Measurements from ENCODE around the gene FOXL3.
"Not testable (repeated sequence)": the region's sequence is repeated elsewhere in the genome, so short reads cannot be mapped to it uniquely, and the experiment has no call there.

The FOXL3 gene

DNA sequence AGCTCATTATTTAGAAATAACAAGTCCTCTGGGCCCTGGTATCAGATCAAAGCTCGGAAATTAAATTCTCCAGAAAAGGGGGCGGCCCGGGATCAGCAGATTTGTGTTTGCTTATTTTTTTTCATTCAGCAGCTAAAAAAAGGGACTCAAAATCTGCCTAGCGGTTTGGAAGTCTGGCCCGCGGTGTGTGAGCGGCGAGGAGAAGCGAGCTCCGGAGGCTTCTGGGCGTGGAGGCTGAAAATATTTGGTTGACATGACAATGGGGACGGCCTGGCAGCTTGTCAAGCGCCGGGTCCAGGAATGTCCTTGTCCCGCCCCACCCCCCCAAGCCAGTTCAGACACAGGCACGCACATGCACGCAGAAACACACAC is 43.4 kb downstream of the FOXL3 start:
- Histone ChIP-seq H3K4me1 (ENCODE audit: control insufficient read depth, low read depth, low read length) (no peaks in the 10 kb centered on the region), H2BK5ac (ENCODE audit: low read length) (no peak overlapping the region), H3K4me3 (ENCODE audit: low read length) (no peak overlapping the region), H3K56ac (ENCODE audit: low read length) (no peak overlapping the region), H3K79me2 (ENCODE audit: control insufficient read depth, insufficient read depth, low read length) (no peaks in the 10 kb centered on the region), H3K27me3 (ENCODE audit: insufficient read depth, low read length, poor library complexity) (no peaks in the 10 kb centered on the region), H3K36me3 (ENCODE audit: control insufficient read depth, insufficient read depth, low read length) (no peaks in the 10 kb centered on the region), H4K5ac (ENCODE audit: low read length) (no peak overlapping the region), H3K79me1 (ENCODE audit: low read length) (no peaks in the 10 kb centered on the region), H2BK120ac (ENCODE audit: low read depth, low read length) (no peak overlapping the region), H3K9ac (ENCODE audit: low read length) (no peak overlapping the region), H3K27ac (ENCODE audit: low read depth, low read length) (no peak overlapping the region), H3K18ac (ENCODE audit: low read length) (no peak overlapping the region), H3K4ac (ENCODE audit: low read depth, low read length) (no peak overlapping the region), H2BK15ac (replicated peaks; ENCODE audit: low read depth) (no peak overlapping the region), H3K4me2 (ENCODE audit: low read length) (no peak overlapping the region), H3K23ac (ENCODE audit: low read length) (no peak overlapping the region), H4K8ac (ENCODE audit: low read depth, low read length) (no peak overlapping the region), H2AK5ac (ENCODE audit: low read length) (no peak overlapping the region)
- no CpG with 5 or more reads among the region's 17 CpGs for WGBS (ENCODE audit: extremely low coverage, insufficient coverage, low lambda C conversion rate)
- DNase-seq = no peak

DNA sequence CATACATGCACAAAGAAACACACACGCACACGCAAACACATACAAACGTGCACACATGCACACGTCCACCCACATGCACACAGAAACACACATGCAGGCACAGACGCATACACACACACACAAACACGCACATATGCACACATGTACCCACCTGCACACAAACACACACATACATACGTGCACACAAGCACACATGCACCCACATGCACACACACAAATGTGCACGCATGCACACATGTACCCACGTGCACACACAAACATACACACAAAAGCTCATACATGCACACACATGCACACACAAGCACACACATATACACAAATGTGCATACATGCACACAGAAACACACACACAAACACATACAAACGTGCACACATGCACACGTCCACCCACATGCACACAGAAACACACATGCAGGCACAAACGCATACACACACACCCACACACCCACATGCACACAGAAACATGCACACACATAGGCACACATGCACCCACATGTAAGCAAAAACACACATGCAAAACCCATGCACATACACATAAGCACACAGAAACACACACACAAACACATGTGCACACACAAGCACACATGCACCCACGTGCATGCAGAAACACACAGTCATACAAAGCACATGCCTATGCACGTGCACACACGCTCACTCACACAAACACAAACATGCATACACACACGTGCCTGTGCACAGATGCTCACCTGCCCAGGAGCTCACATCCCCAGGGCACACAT is 44.8 kb downstream of the FOXL3 start:
- WGBS (ENCODE audit: extremely low coverage, insufficient coverage, low lambda C conversion rate) = no CpG with 5 or more reads among the region's 16 CpGs
- Histone ChIP-seq H3K27me3 (ENCODE audit: insufficient read depth, low read length, poor library complexity) (no peaks in the 10 kb centered on the region), H2BK15ac (replicated peaks; ENCODE audit: low read depth) (no peak overlapping the region), H2BK5ac (ENCODE audit: low read length) (no peak overlapping the region), H3K27ac (ENCODE audit: low read depth, low read length) (no peak overlapping the region), H2AK5ac (ENCODE audit: low read length) (no peak overlapping the region), H3K9ac (ENCODE audit: low read length) (no peak overlapping the region), H3K23ac (ENCODE audit: low read length) (no peak overlapping the region), H3K79me2 (ENCODE audit: control insufficient read depth, insufficient read depth, low read length) (no peaks in the 10 kb centered on the region), H4K8ac (ENCODE audit: low read depth, low read length) (no peak overlapping the region), H3K4me1 (ENCODE audit: control insufficient read depth, low read depth, low read length) (no peaks in the 10 kb centered on the region), H3K18ac (ENCODE audit: low read length) (no peak overlapping the region), H3K56ac (ENCODE audit: low read length) (no peak overlapping the region), H3K36me3 (ENCODE audit: control insufficient read depth, insufficient read depth, low read length) (no peaks in the 10 kb centered on the region), H3K4me2 (ENCODE audit: low read length) (no peak overlapping the region), H3K4me3 (ENCODE audit: low read length) (no peak overlapping the region), H4K5ac (ENCODE audit: low read length) (no peak overlapping the region), H2BK120ac (ENCODE audit: low read depth, low read length) (no peak overlapping the region), H3K4ac (ENCODE audit: low read depth, low read length) (no peak overlapping the region), H3K79me1 (ENCODE audit: low read length) (no peaks in the 10 kb centered on the region)
- DNase-seq = no peak

DNA sequence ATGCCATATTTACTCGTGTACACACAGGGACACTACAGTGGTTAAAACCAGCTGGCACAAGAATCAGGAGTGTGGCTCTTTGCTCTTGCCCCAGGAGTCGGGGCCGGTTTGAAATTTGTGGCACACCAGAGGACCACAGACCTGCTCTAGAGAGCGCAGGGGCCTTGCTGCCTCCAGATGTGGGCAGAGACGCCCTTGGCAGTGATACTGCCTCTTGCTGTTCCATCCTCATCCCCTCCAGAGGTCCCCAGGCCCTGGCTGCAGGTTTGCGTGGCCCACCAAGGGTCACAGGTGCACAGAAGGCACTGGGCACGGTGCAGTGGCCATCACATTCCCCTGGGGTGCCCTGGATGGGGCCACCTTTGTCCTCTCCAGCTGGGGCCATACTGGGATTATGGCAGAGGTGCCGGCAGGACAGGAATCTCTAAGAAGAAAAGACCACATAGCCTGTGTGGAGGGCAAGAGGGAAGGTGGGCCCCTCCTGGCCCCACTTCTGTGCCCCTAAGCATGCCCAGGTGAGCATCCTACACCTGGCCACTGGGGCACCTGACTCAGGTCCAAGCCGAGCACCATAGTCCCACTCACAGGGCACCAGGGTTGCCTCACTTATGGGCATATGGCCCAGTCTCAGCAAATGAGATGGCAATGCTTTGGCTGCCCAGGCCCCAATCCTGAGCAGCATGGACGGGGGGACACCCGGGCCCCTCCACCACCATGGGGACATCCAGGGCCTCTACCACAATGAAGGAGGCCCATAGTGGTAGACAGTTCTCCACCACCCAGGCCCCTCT is 45.6 kb downstream of the FOXL3 start:
- no peak overlapping the region for H3K9ac ChIP-seq (ENCODE audit: low read length)
- H3K27ac ChIP-seq (ENCODE audit: low read depth, low read length) = no peak overlapping the region
- H2AK5ac ChIP-seq (ENCODE audit: low read length) = no peak overlapping the region
- no peaks in the 10 kb centered on the region for H3K4me1 ChIP-seq (ENCODE audit: control insufficient read depth, low read depth, low read length)
- H3K56ac ChIP-seq (ENCODE audit: low read length) = no peak overlapping the region
- H4K5ac ChIP-seq (ENCODE audit: low read length) = no peak overlapping the region
- H3K4ac ChIP-seq (ENCODE audit: low read depth, low read length) = no peak overlapping the region
- no peaks in the 10 kb centered on the region for H3K79me1 ChIP-seq (ENCODE audit: low read length)
- H2BK15ac ChIP-seq (replicated peaks; ENCODE audit: low read depth) = no peak overlapping the region
- no peak overlapping the region for H2BK5ac ChIP-seq (ENCODE audit: low read length)
- H3K23ac ChIP-seq (ENCODE audit: low read length) = no peak overlapping the region
- no peak for DNase-seq
- no peak overlapping the region for H2BK120ac ChIP-seq (ENCODE audit: low read depth, low read length)
- no peak overlapping the region for H3K18ac ChIP-seq (ENCODE audit: low read length)
- no peaks in the 10 kb centered on the region for H3K27me3 ChIP-seq (ENCODE audit: insufficient read depth, low read length, poor library complexity)
- H3K79me2 ChIP-seq (ENCODE audit: control insufficient read depth, insufficient read depth, low read length) = no peaks in the 10 kb centered on the region
- no peak overlapping the region for H4K8ac ChIP-seq (ENCODE audit: low read depth, low read length)
- H3K4me3 ChIP-seq (ENCODE audit: low read length) = no peak overlapping the region
- WGBS (ENCODE audit: extremely low coverage, insufficient coverage, low lambda C conversion rate) = no CpG with 5 or more reads among the region's 11 CpGs
- no peaks in the 10 kb centered on the region for H3K36me3 ChIP-seq (ENCODE audit: control insufficient read depth, insufficient read depth, low read length)
- no peak overlapping the region for H3K4me2 ChIP-seq (ENCODE audit: low read length)

DNA sequence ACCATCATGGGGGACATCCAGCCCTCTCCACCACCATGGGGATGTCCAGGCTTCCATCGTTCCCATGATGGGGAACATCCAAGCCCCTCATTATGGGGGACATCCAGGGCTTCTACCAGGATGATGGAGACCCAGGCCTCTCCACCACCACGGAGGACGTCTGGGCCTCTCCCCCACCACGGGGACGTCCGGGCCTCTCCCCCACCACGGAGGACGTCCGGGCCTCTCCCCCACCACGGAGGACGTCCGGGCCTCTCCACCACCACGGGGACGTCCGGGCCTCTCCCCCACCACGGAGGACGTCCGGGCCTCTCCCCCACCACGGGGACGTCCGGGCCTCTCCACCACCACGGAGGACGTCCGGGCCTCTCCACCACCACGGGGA is 46.2 kb downstream of the FOXL3 start:
- H3K56ac ChIP-seq (ENCODE audit: low read length); H3K4ac ChIP-seq (ENCODE audit: low read depth, low read length); H3K4me3 ChIP-seq (ENCODE audit: low read length); H3K18ac ChIP-seq (ENCODE audit: low read length); H3K4me2 ChIP-seq (ENCODE audit: low read length); H3K23ac ChIP-seq (ENCODE audit: low read length); H4K8ac ChIP-seq (ENCODE audit: low read depth, low read length); H3K27ac ChIP-seq (ENCODE audit: low read depth, low read length); H3K9ac ChIP-seq (ENCODE audit: low read length); H3K79me1 ChIP-seq (ENCODE audit: low read length); H3K36me3 ChIP-seq (ENCODE audit: control insufficient read depth, insufficient read depth, low read length); H2BK5ac ChIP-seq (ENCODE audit: low read length); H2BK120ac ChIP-seq (ENCODE audit: low read depth, low read length); H3K79me2 ChIP-seq (ENCODE audit: control insufficient read depth, insufficient read depth, low read length); H2BK15ac ChIP-seq (replicated peaks; ENCODE audit: low read depth); DNase-seq; H2AK5ac ChIP-seq (ENCODE audit: low read length); H3K27me3 ChIP-seq (ENCODE audit: insufficient read depth, low read length, poor library complexity); H4K5ac ChIP-seq (ENCODE audit: low read length); H3K4me1 ChIP-seq (ENCODE audit: control insufficient read depth, low read depth, low read length): not testable (repeated sequence)
- no CpG with 5 or more reads among the region's 25 CpGs for WGBS (ENCODE audit: extremely low coverage, insufficient coverage, low lambda C conversion rate)

DNA sequence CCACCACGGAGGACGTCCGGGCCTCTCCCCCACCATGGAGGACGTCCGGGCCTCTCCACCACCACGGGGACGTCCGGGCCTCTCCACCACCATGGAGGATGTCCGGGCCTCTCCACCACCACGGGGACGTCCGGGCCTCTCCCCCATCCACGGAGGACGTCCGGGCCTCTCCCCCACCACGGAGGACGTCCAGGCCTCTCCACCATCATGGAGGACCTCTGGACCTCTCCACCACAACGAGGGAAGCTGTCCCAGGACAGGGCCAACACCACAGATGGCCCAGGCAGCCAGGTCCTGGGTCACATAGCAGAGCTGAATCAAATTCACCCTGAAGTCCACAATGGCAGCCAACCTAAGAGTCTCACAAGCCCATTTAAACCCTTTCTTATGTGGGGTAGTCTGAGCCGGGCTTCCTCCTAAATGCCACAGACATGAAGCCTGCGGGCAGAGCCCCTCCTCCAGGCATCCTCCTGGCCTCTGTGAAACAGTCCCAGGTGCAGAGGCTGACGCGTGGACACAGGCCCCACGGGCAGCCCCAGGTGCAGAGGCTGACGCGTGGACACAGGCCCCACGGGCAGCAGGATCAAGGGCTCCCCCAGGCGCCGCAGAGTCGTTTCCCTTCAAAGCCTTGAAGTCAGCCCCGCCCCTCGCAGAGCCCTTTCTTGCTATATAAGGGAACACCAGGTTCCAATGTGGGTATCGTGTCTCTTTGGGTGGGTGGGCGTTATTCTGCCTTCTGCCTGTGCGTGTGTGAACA is 47.0 kb downstream of the FOXL3 start:
- H3K27me3 ChIP-seq (ENCODE audit: insufficient read depth, low read length, poor library complexity) = no peaks in the 10 kb centered on the region
- no peak overlapping the region for H4K5ac ChIP-seq (ENCODE audit: low read length)
- no peak overlapping the region for H4K8ac ChIP-seq (ENCODE audit: low read depth, low read length)
- no peaks in the 10 kb centered on the region for H3K79me2 ChIP-seq (ENCODE audit: control insufficient read depth, insufficient read depth, low read length)
- no peak overlapping the region for H3K23ac ChIP-seq (ENCODE audit: low read length)
- H3K4me2 ChIP-seq (ENCODE audit: low read length) = no peak overlapping the region
- no peak overlapping the region for H2BK15ac ChIP-seq (replicated peaks; ENCODE audit: low read depth)
- no peak overlapping the region for H3K4ac ChIP-seq (ENCODE audit: low read depth, low read length)
- no peak overlapping the region for H2BK5ac ChIP-seq (ENCODE audit: low read length)
- no peak overlapping the region for H3K4me3 ChIP-seq (ENCODE audit: low read length)
- no peak overlapping the region for H2AK5ac ChIP-seq (ENCODE audit: low read length)
- no peak overlapping the region for H3K18ac ChIP-seq (ENCODE audit: low read length)
- WGBS (ENCODE audit: extremely low coverage, insufficient coverage, low lambda C conversion rate) = no CpG with 5 or more reads among the region's 34 CpGs
- H3K36me3 ChIP-seq (ENCODE audit: control insufficient read depth, insufficient read depth, low read length) = no peaks in the 10 kb centered on the region
- DNase-seq = no peak
- H3K4me1 ChIP-seq (ENCODE audit: control insufficient read depth, low read depth, low read length) = no peaks in the 10 kb centered on the region
- H2BK120ac ChIP-seq (ENCODE audit: low read depth, low read length) = no peak overlapping the region
- no peak overlapping the region for H3K56ac ChIP-seq (ENCODE audit: low read length)
- no peak overlapping the region for H3K27ac ChIP-seq (ENCODE audit: low read depth, low read length)
- no peaks in the 10 kb centered on the region for H3K79me1 ChIP-seq (ENCODE audit: low read length)
- H3K9ac ChIP-seq (ENCODE audit: low read length) = no peak overlapping the region

Data from mesendoderm (in vitro differentiated cells).